GM12801 (cell line): ENCODE data around the gene ACTG1.

Experiments
- CTCF ChIP-seq: IDR thresholded peaks from one replicate; pipeline ENCODE4 v1.5.1; 2011; ENCODE audit warnings: control low read depth; ENCODE audit not compliant: insufficient read length; ENCODE audit errors: extremely low read depth

The ACTG1 gene

DNA sequence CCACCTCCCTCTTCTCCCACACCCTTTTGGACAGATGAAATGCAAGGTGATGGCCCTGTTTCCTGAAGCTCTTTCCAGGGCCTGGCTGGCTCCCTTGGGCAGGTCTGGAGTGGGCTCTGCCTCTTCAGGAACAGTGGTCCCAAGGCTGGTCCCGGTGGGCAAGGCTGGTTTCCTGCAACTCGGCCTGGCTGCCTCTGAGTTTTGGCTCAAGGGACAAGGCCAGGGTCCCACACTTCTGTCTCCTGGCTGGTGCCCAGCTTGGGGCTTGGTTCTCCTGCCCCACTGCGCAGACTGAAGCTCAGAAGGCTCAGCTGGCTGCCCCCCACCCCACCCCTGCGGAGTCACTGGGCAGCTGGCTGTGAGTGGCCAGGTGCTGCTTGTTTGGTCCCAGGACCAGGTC lies 3.8 kb upstream of the ACTG1 start:
- no peak for TF ChIP-seq CTCF

DNA sequence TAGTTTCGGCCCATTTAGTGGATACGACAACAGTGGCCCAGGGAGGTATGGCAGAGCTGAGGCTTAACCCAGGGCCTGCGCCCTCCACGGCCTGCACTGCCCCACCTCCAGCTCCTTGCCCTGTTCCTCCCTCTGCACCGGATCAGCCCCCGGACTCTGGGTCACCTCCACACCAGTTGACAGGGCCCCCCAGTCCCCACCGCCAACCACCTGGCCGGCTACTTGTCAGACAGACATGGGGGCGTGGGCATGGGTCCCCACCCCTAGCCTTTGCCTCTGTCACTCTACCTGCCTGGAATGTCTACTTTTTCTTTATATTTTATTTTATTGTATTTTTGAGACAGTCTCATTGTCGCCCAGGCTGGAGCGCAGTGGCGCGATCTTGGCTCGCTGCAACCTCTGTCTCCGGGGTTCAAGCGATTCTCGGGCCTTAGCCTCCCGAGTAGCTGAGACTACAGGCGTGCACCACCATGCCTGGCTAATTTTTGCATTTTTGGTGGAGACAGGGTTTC lies 3.0 kb upstream of the ACTG1 start:
- no peak for TF ChIP-seq CTCF

DNA sequence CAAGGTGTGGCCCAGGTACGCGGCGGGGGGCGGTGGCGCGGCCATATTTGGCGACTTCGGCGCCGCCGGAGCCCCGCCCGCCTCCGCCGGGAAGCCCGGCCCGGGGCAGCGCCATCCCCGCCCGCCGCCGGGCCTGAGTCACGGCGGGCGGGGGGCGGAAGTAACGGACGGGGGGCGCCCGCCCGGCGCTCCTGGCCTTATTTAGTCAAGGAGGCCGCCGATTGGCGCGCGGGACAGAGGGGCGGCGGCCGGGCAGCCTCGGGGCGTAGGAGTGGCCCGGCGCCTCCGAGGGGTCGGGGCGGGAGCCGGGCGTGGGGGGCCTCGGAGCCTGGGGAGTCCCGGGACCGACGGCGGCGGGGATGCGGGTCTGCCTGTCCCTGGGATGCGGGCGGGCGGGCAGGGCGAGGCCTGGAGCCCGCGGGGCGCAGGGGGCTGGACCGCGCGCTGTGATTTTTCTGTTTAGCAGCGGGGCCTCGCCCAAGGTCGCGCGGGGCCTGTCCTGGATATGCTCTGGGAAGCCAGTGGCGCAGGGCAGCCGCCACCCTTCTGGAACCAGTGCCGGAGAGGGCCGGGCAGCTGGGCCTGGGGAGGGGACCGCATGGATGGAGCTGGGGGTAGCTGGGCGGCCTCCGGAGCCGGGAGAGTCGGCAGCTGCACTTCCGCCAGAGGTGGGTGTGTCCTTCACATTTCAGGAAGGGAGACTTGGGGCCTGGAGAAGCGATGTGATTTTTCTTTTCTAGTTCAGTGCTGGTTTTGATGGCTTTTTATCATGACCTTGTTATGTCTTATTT lies 2.3 kb upstream of the ACTG1 start:
- no peak for TF ChIP-seq CTCF

- no peak for TF ChIP-seq CTCF
These were observed 1.8 kb upstream of the ACTG1 start for GRCh38 chr17:81514489-81514738.

DNA sequence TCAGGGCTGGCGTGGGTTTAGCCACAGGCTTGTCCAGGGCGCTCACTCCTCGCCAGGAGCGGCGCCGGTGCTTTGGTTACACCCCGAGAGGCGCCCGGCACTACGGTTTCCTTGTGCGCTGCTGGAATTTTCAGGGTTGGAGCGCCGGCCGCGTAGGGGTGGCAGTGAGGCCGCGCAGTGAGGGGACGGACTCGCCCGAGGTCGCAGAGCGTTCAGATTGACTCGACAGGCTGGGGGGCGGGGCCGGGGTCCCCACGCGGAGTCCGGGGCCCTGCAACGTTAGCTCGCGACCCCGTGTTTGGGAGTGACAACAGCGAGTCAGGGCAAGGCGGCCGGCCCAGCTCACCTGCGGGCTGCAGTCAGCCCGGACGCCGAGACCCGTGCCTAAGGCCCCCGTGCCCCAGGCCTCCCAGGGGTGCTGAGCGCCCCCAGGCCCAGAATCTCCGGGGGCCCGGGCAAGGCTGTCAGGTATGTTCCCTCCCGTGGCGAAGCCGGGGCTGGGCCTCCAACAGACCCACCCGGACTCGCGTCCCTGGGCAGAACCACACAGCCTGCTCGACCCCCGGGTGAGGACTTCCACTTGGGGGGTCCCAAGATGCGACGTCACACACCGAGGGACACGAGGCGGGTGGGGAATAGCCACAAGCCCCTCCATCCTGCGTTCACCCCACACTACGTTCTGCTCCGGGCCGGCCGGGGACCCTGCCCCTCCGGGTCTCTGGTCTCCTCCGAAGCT lies 1.3 kb upstream of the ACTG1 start:
- TF ChIP-seq CTCF = no peak

DNA sequence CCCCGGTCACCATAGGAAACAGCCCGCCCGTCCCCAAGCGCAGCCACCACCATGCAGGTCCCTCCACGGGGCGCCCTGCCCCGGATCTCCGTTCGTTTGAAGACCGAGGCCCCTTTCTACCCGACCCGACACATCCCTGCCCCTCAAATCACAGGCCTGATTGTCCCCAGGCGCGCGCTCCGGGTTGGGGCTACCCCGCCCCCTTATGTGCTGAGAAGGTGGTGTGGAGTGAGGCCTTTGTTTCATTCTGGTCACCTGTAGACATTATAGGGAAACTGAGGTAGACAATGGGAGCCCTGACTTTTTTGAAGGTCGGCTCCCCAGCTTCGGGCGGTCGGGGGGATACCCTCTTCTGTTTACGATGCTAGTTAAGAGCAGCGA lies 763 bp upstream of the ACTG1 start:
- TF ChIP-seq CTCF = no peak

GRCh38 chr17:81511804-81512561 lies 616 bp downstream of the ACTG1 start:
- no peak for TF ChIP-seq CTCF
